COLO668 (cell line): ENCODE data around the gene SCLY.

Experiments
- DNase-seq: peaks from one replicate; lab custom pipeline; 2025; ENCODE audit not compliant: unreplicated experiment; lab: John Stamatoyannopoulos, UW

SCLY gene

GRCh38 chr2:238136820-238137537 lies 76.2 kb downstream of the SCLY start:
- DNase-seq = no peak

- DNase-seq = no peak
Measured at GRCh38 chr2:238137885-238138284, 77.1 kb downstream of the SCLY start.

- DNase-seq = peak; percentile 56
Measured at GRCh38 chr2:238138331-238139195, 77.8 kb downstream of the SCLY start, which contains the start of gene KLHL30. TSS of gene KLHL30 (plus strand) at chr2:238138668. CDS start at chr2:238140755, 2,087 bp downstream.

GRCh38 chr2:238139196-238140039 lies 78.6 kb downstream of the SCLY start:
- peak; percentile 45 for DNase-seq

- DNase-seq = no peak
Measured at GRCh38 chr2:238140040-238140439, 79.2 kb downstream of the SCLY start.

- no peak for DNase-seq
Measured at GRCh38 chr2:238140721-238141540, 80.1 kb downstream of the SCLY start.

- DNase-seq = peak; percentile 86
Measured at GRCh38 chr2:238141541-238142318, 80.9 kb downstream of the SCLY start.

- no peak for DNase-seq
Measured at GRCh38 chr2:238142382-238143205, 81.8 kb downstream of the SCLY start.

GRCh38 chr2:238143239-238143951 lies 82.6 kb downstream of the SCLY start:
- peak; percentile 76 for DNase-seq

GRCh38 chr2:238144262-238144661 lies 83.5 kb downstream of the SCLY start:
- no peak for DNase-seq

GRCh38 chr2:238145046-238145445 lies 84.2 kb downstream of the SCLY start:
- DNase-seq = no peak

GRCh38 chr2:238145851-238146250 lies 85.0 kb downstream of the SCLY start:
- no peak for DNase-seq

GRCh38 chr2:238146884-238147544 lies 86.2 kb downstream of the SCLY start:
- DNase-seq = no peak

- no peak for DNase-seq
Measured at GRCh38 chr2:238148981-238149380, 88.2 kb downstream of the SCLY start.
